ENCODE data around the gene PDE4B. TPM values are rescaled to one million over a fixed set of nuclear protein-coding genes. Genes with fewer than 3 reads are reported as not detected.

The PDE4B gene
- total RNA-seq, 1 donor from 2014 or later = 7.6 TPM

GRCh38 chr1:65844296-65844695 is 51.6 kb downstream of the PDE4B start:
- H3K36me3 Mint-ChIP-seq (ENCODE audit: low read depth, unreplicated experiment) = no peaks in the 10 kb centered on the region
- H3K79me2 ChIP-seq (ENCODE audit: insufficient read depth, low read length) = no peaks in the 10 kb centered on the region
- H3K4me3 ChIP-seq (ENCODE audit: insufficient read depth, low read depth, low read length) = no peak overlapping the region
- no peaks in the 10 kb centered on the region for H3K4me1 Mint-ChIP-seq (ENCODE audit: low read depth, unreplicated experiment)
- no peaks in the 10 kb centered on the region for H3K27me3 Mint-ChIP-seq (ENCODE audit: low read depth, unreplicated experiment)
- no peaks in the 10 kb centered on the region for H3K9me3 ChIP-seq (ENCODE audit: insufficient read depth, low read depth, low read length)
- no peak for FAIRE-seq
- no peak overlapping the region for H2AFZ ChIP-seq (ENCODE audit: low read depth, low read length)
- H4K20me1 ChIP-seq (ENCODE audit: insufficient read depth, low read length) = no peaks in the 10 kb centered on the region
- H3K4me3 Mint-ChIP-seq (ENCODE audit: unreplicated experiment) = no peak overlapping the region
- H3K27ac ChIP-seq (ENCODE audit: low read depth, low read length) = no peak overlapping the region
- H3K27ac Mint-ChIP-seq (ENCODE audit: unreplicated experiment) = no peak overlapping the region
- no peak overlapping the region for H3K9ac ChIP-seq (ENCODE audit: low read length)
- no peak for TF ChIP-seq EZH2 (IDR thresholded peaks at IDR 0.05; ENCODE audit: insufficient read depth, low read length)
- TF ChIP-seq, protein P1, sequence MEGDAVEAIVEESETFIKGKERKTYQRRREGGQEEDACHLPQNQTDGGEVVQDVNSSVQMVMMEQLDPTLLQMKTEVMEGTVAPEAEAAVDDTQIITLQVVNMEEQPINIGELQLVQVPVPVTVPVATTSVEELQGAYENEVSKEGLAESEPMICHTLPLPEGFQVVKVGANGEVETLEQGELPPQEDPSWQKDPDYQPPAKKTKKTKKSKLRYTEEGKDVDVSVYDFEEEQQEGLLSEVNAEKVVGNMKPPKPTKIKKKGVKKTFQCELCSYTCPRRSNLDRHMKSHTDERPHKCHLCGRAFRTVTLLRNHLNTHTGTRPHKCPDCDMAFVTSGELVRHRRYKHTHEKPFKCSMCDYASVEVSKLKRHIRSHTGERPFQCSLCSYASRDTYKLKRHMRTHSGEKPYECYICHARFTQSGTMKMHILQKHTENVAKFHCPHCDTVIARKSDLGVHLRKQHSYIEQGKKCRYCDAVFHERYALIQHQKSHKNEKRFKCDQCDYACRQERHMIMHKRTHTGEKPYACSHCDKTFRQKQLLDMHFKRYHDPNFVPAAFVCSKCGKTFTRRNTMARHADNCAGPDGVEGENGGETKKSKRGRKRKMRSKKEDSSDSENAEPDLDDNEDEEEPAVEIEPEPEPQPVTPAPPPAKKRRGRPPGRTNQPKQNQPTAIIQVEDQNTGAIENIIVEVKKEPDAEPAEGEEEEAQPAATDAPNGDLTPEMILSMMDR (IDR thresholded peaks at IDR 0.05; ENCODE audit: insufficient read depth, low read depth, low read length) = no peak
- H3K4me1 ChIP-seq (ENCODE audit: insufficient read depth, low read length) = no peaks in the 10 kb centered on the region
- no peak for DNase-seq (ENCODE audit: low read depth)
- H3K27me3 ChIP-seq (ENCODE audit: insufficient read depth, low read length) = no peaks in the 10 kb centered on the region
- no peak overlapping the region for H3K4me2 ChIP-seq (ENCODE audit: low read length)
- peaks cover 3% of the 10 kb centered on the region for H3K9me3 Mint-ChIP-seq (ENCODE audit: unreplicated experiment)
- no peaks in the 10 kb centered on the region for H3K36me3 ChIP-seq (ENCODE audit: insufficient read depth, low read length)

DNA sequence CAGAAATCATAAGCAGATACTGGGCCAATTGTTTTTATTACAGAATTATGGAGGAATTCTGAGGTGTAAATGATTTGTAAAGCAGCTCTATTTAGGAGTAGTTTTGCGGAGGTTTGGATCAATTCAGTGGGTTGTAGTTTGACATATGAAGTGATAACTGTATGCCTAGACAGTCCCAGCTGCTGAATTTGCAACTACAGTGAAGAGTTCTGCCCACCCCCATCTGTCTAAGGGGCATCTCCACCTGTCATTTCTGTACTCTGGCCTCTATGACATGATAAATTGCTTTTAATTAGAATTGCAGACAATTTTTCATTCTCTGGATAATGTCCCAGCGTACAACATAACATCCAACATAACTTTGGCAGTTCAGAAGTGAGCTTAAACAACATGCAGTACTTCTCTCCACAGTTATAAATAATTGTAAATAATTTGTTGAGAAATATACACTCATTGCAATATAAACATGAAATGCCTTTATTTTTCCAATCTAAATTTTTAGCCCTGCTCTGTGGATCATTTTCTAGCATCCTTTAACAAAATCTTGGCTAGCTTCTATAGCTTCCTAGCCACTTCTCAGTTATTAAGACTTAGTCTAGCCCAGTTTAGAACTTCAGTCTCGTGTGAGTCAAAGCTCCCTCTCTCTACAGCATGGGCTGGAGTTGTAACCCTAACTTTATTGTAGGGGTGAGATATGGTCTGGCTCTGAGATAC is 52.3 kb downstream of the PDE4B start:
- H3K4me2 ChIP-seq (ENCODE audit: low read length) = no peak overlapping the region
- no peaks in the 10 kb centered on the region for H3K79me2 ChIP-seq (ENCODE audit: insufficient read depth, low read length)
- H2AFZ ChIP-seq (ENCODE audit: low read depth, low read length) = no peak overlapping the region
- H3K27me3 Mint-ChIP-seq (ENCODE audit: low read depth, unreplicated experiment) = no peaks in the 10 kb centered on the region
- no peaks in the 10 kb centered on the region for H3K9me3 ChIP-seq (ENCODE audit: insufficient read depth, low read depth, low read length)
- H3K4me1 Mint-ChIP-seq (ENCODE audit: low read depth, unreplicated experiment) = no peaks in the 10 kb centered on the region
- DNase-seq (ENCODE audit: low read depth) = no peak
- H3K9ac ChIP-seq (ENCODE audit: low read length) = no peak overlapping the region
- TF ChIP-seq, protein P1 (IDR thresholded peaks at IDR 0.05; ENCODE audit: insufficient read depth, low read depth, low read length) = no peak
- no peak for TF ChIP-seq EZH2 (IDR thresholded peaks at IDR 0.05; ENCODE audit: insufficient read depth, low read length)
- H3K27me3 ChIP-seq (ENCODE audit: insufficient read depth, low read length) = no peaks in the 10 kb centered on the region
- H3K27ac ChIP-seq (ENCODE audit: low read depth, low read length) = no peak overlapping the region
- no peaks in the 10 kb centered on the region for H3K4me1 ChIP-seq (ENCODE audit: insufficient read depth, low read length)
- peaks cover 7% of the 10 kb centered on the region for H3K9me3 Mint-ChIP-seq (ENCODE audit: unreplicated experiment)
- H3K4me3 Mint-ChIP-seq (ENCODE audit: unreplicated experiment) = no peak overlapping the region
- H3K4me3 ChIP-seq (ENCODE audit: insufficient read depth, low read depth, low read length) = no peak overlapping the region
- H4K20me1 ChIP-seq (ENCODE audit: insufficient read depth, low read length) = no peaks in the 10 kb centered on the region
- H3K27ac Mint-ChIP-seq (ENCODE audit: unreplicated experiment) = no peak overlapping the region
- FAIRE-seq = no peak
- no peaks in the 10 kb centered on the region for H3K36me3 ChIP-seq (ENCODE audit: insufficient read depth, low read length)
- no peaks in the 10 kb centered on the region for H3K36me3 Mint-ChIP-seq (ENCODE audit: low read depth, unreplicated experiment)

GRCh38 chr1:65845535-65846060 is 52.9 kb downstream of the PDE4B start:
- Mint-ChIP-seq H3K4me1 (ENCODE audit: low read depth, unreplicated experiment) (no peaks in the 10 kb centered on the region), H3K9me3 (ENCODE audit: unreplicated experiment) (peaks cover 9% of the 10 kb centered on the region), H3K4me3 (ENCODE audit: unreplicated experiment) (no peak overlapping the region), H3K27ac (ENCODE audit: unreplicated experiment) (no peak overlapping the region), H3K27me3 (ENCODE audit: low read depth, unreplicated experiment) (no peaks in the 10 kb centered on the region), H3K36me3 (ENCODE audit: low read depth, unreplicated experiment) (no peaks in the 10 kb centered on the region)
- Histone ChIP-seq H2AFZ (ENCODE audit: low read depth, low read length) (no peak overlapping the region), H4K20me1 (ENCODE audit: insufficient read depth, low read length) (no peaks in the 10 kb centered on the region), H3K36me3 (ENCODE audit: insufficient read depth, low read length) (no peaks in the 10 kb centered on the region), H3K4me1 (ENCODE audit: insufficient read depth, low read length) (no peaks in the 10 kb centered on the region), H3K9ac (ENCODE audit: low read length) (no peak overlapping the region), H3K27ac (ENCODE audit: low read depth, low read length) (no peak overlapping the region), H3K4me2 (ENCODE audit: low read length) (no peak overlapping the region), H3K27me3 (ENCODE audit: insufficient read depth, low read length) (no peaks in the 10 kb centered on the region), H3K79me2 (ENCODE audit: insufficient read depth, low read length) (no peaks in the 10 kb centered on the region), H3K9me3 (ENCODE audit: insufficient read depth, low read depth, low read length) (no peaks in the 10 kb centered on the region), H3K4me3 (ENCODE audit: insufficient read depth, low read depth, low read length) (no peak overlapping the region)
- TF ChIP-seq EZH2 (IDR thresholded peaks at IDR 0.05; ENCODE audit: insufficient read depth, low read length) = no peak
- TF ChIP-seq, protein P1 (IDR thresholded peaks at IDR 0.05; ENCODE audit: insufficient read depth, low read depth, low read length) = no peak
- FAIRE-seq (no peak), DNase-seq (ENCODE audit: low read depth) (no peak)
